CD14-positive monocyte (primary cell): Measurements from ENCODE around the gene RPS21. TPM values are rescaled to one million over a fixed set of nuclear protein-coding genes. Genes with fewer than 3 reads are reported as not detected.

Experiments used
- DNase-seq, 3 donors: peaks; one replicate each; pipeline ENCODE4 v3.0.0-alpha.2; 2011 to 2022
- H2AFZ ChIP-seq: 2 replicates; pipeline ENCODE4 v1.6.0; 2012; ENCODE audit warnings: mild to moderate bottlenecking, low read depth, low read length, inconsistent platforms; ENCODE audit not compliant: insufficient read depth, poor library complexity, severe bottlenecking
- H3K27ac ChIP-seq, 2 donors: 1 replicate in 1 of 2; 2 replicates in 1 of 2; pipeline ENCODE4 v1.5.1; 2012 to 2013; ENCODE audit warnings: low read length in 2 of 2, control low read depth in 1 of 2, inconsistent platforms in 1 of 2, low read depth in 1 of 2, mild to moderate bottlenecking in 1 of 2
- H3K27me3 ChIP-seq, 2 donors: one replicate each; pipeline versions ENCODE4 v1.6.0 to v1.6.1; 2011 to 2013; ENCODE audit warnings: low read length in 2 of 2; ENCODE audit not compliant: control insufficient read depth in 2 of 2, insufficient read depth in 2 of 2
- H3K36me3 ChIP-seq, 2 donors: replicated peaks in 1 of 2; 1 replicate in 1 of 2; 2 replicates in 1 of 2; pipeline versions ENCODE4 v1.5.1 to v1.6.1; 2012 to 2013; ENCODE audit warnings: low read length in 2 of 2, control low read depth in 1 of 2, inconsistent platforms in 1 of 2, mild to moderate bottlenecking in 1 of 2; ENCODE audit not compliant: insufficient read depth in 2 of 2, control insufficient read depth in 1 of 2
- H3K4me1 ChIP-seq, 2 donors: 1 replicate in 1 of 2; 2 replicates in 1 of 2; pipeline versions ENCODE4 v1.5.1 to v1.6.1; 2012 to 2013; ENCODE audit warnings: low read length in 2 of 2, control low read depth in 1 of 2, inconsistent platforms in 1 of 2, mild to moderate bottlenecking in 1 of 2, moderate library complexity in 1 of 2; ENCODE audit not compliant: insufficient read depth in 2 of 2, control insufficient read depth in 1 of 2
- H3K4me2 ChIP-seq: replicated peaks from 2 replicates; pipeline ENCODE3; 2012; ENCODE audit warnings: low read length, moderate library complexity, mild to moderate bottlenecking; ENCODE audit not compliant: poor library complexity, severe bottlenecking; ENCODE audit errors: extremely low read depth
- H3K4me3 ChIP-seq, 3 experiments: fragments of 200-600 bp in 1 of 3; sonication (generic) in 1 of 3; replicated peaks in 1 of 3; 1 replicate in 2 of 3; 2 replicates in 1 of 3; pipeline ENCODE4 v1.5.1; 2011 to 2013; ENCODE audit warnings: low read length in 3 of 3, mild to moderate bottlenecking in 3 of 3, control low read depth in 2 of 3, low read depth in 2 of 3, inconsistent platforms in 1 of 3, moderate library complexity in 1 of 3
- H3K79me2 ChIP-seq: 2 replicates; pipeline ENCODE4 v1.6.0; 2012; ENCODE audit warnings: mild to moderate bottlenecking, control low read depth, inconsistent platforms, low read length, moderate library complexity; ENCODE audit not compliant: insufficient read depth
- H3K9ac ChIP-seq: 2 replicates; pipeline ENCODE4 v1.6.0; 2017; ENCODE audit warnings: low read length, mild to moderate bottlenecking; ENCODE audit not compliant: insufficient read depth, poor library complexity, severe bottlenecking
- H3K9me3 ChIP-seq, 2 donors: replicated peaks in 1 of 2; 1 replicate in 1 of 2; 2 replicates in 1 of 2; pipeline versions ENCODE4 v1.5.1 to v1.6.1; 2012 to 2013; ENCODE audit warnings: low read length in 2 of 2, control low read depth in 1 of 2; ENCODE audit not compliant: control insufficient read depth in 1 of 2, insufficient read depth in 1 of 2
- H4K20me1 ChIP-seq: 2 replicates; pipeline ENCODE4 v1.6.0; 2012; ENCODE audit warnings: mild to moderate bottlenecking, low read length, control low read depth, moderate library complexity; ENCODE audit not compliant: insufficient read depth
- H3K27ac Mint-ChIP-seq, 7 donors: one replicate each; pipeline ENCODE4 v1.8.0; 2020; ENCODE audit warnings: mild to moderate bottlenecking in 7 of 7, mixed read lengths in 7 of 7, moderate library complexity in 6 of 7, inconsistent platforms in 2 of 7
- H3K27me3 Mint-ChIP-seq, 3 donors: one replicate each; pipeline ENCODE4 v1.8.0; 2021 to 2022; ENCODE audit warnings: low read depth in 3 of 3, mild to moderate bottlenecking in 3 of 3, mixed read lengths in 3 of 3, moderate library complexity in 3 of 3, inconsistent platforms in 1 of 3
- H3K36me3 Mint-ChIP-seq, 2 donors: one replicate each; pipeline ENCODE4 v1.8.0; 2020; ENCODE audit warnings: mixed read lengths in 2 of 2, inconsistent platforms in 1 of 2, mild to moderate bottlenecking in 1 of 2
- H3K4me1 Mint-ChIP-seq: one replicate; pipeline ENCODE4 v1.8.0; 2020; ENCODE audit warnings: mild to moderate bottlenecking, mixed read lengths
- H3K4me3 Mint-ChIP-seq, 2 donors: one replicate each; pipeline ENCODE4 v1.8.0; 2020; ENCODE audit warnings: mild to moderate bottlenecking in 2 of 2, mixed read lengths in 2 of 2, moderate library complexity in 1 of 2
- H3K9me3 Mint-ChIP-seq, 7 donors: one replicate each; pipeline ENCODE4 v1.8.0; 2020 to 2022; ENCODE audit warnings: mixed read lengths in 7 of 7, mild to moderate bottlenecking in 6 of 7, moderate library complexity in 6 of 7, inconsistent platforms in 2 of 7
- CTCF ChIP-seq: fragments of 200-600 bp; IDR thresholded peaks from one replicate; pipeline ENCODE4 v1.8.0; 2022; ENCODE audit warnings: antibody characterized with exemption, mild to moderate bottlenecking
- WGBS: methylation state at CpG from one replicate; pipeline ENCODE4 v1.1.5; 2013; ENCODE audit warnings: missing lambda C conversion rate; ENCODE audit not compliant: insufficient coverage; 5-methylcytosine and 5-hydroxymethylcytosine counted together
- intact Hi-C, 2 donors: fragments of 100-400 bp; cut with micrococcal nuclease; formaldehyde crosslinking; loops; one replicate each; pipeline versions ENCODE4 v1.15.0 to v1.15.1; 2023
- polyA plus RNA-seq, 3 donors: library from polyadenylated mRNA; depleted of rRNA in 1 of 3; unstranded in 2 of 3; stranded (reverse) in 1 of 3; fragments of 300-500 nt in 2 of 3; fragments of >200 nt in 1 of 3; fragmentation: Illumina TruSeq in 2 of 3; gene quantifications; 1 replicate in 2 of 3; 2 replicates in 1 of 3; pipeline ENCODE4 v1.2.3, GENCODE V29; 2012 to 2021

The RPS21 gene
- polyA plus RNA-seq, 3 donors = 799 to 6,263 (median 968) TPM

- peak overlapping the region; percentile 73 to 75 for H3K4me3 Mint-ChIP-seq
- H3K9ac ChIP-seq = no peak overlapping the region
- H2AFZ ChIP-seq = peak overlapping the region; percentile 70
- H3K4me2 ChIP-seq = peak overlapping the region; percentile 43
- TF ChIP-seq CTCF = no peak
- H3K27me3 Mint-ChIP-seq = peaks cover 6 to 14% (median 11%) of the 10 kb centered on the region in 3 donors
- H3K4me1 Mint-ChIP-seq = peaks cover 15% of the 10 kb centered on the region
- H3K4me1 ChIP-seq = peaks cover 11 to 12% of the 10 kb centered on the region in 2 donors
- H3K4me3 ChIP-seq = peak overlapping the region in 1 of 3 experiments; percentile 44
- no peaks in the 10 kb centered on the region for H3K79me2 ChIP-seq
- H3K27me3 ChIP-seq = no peaks in the 10 kb centered on the region
- H3K9me3 Mint-ChIP-seq = peaks cover 0 to 9% (median 3%) of the 10 kb centered on the region in 7 donors
- DNase-seq = no peak
- intact Hi-C loops = no loop called here
- H3K36me3 ChIP-seq = no peaks in the 10 kb centered on the region
- H4K20me1 ChIP-seq = no peaks in the 10 kb centered on the region
- H3K9me3 ChIP-seq = no peaks in the 10 kb centered on the region
- WGBS = 26% methylated on average over 12 of the region's 14 CpGs
- H3K27ac ChIP-seq = no peak overlapping the region
- H3K36me3 Mint-ChIP-seq = no peaks in the 10 kb centered on the region
- H3K27ac Mint-ChIP-seq = peak overlapping the region in 1 of 7 donors; percentile 26
Measured at GRCh38 chr20:62339647-62340062, 47.2 kb upstream of the RPS21 start.

- Mint-ChIP-seq H3K27ac (no peak overlapping the region), H3K27me3 (peaks cover 5 to 13% (median 9%) of the 10 kb centered on the region in 3 donors), H3K9me3 (peaks cover 0 to 7% (median 3%) of the 10 kb centered on the region in 7 donors), H3K4me3 (no peak overlapping the region), H3K36me3 (no peaks in the 10 kb centered on the region), H3K4me1 (peaks cover 11% of the 10 kb centered on the region)
- 95% methylated on average over 6 of the region's 10 CpGs for WGBS
- intact Hi-C loops = no loop called here
- H3K9me3 ChIP-seq = no peaks in the 10 kb centered on the region
- H3K79me2 ChIP-seq = no peaks in the 10 kb centered on the region
- H3K27me3 ChIP-seq = no peaks in the 10 kb centered on the region
- H3K9ac ChIP-seq = no peak overlapping the region
- no peak for TF ChIP-seq CTCF
- no peak for DNase-seq
- H3K4me3 ChIP-seq = no peak overlapping the region
- H3K27ac ChIP-seq = no peak overlapping the region
- H2AFZ ChIP-seq = no peak overlapping the region
- no peaks in the 10 kb centered on the region for H4K20me1 ChIP-seq
- H3K4me1 ChIP-seq = peaks cover 11 to 12% of the 10 kb centered on the region in 2 donors
- no peaks in the 10 kb centered on the region for H3K36me3 ChIP-seq
- no peak overlapping the region for H3K4me2 ChIP-seq
Measured at GRCh38 chr20:62342910-62343309, 44.0 kb upstream of the RPS21 start.
